Ureter (tissue), 1 donor: Measurements from ENCODE around the gene THSD7B. TPM values are rescaled to one million over a fixed set of nuclear protein-coding genes. Genes with fewer than 3 reads are reported as not detected.

ENCODE experiments used
- DNase-seq: peaks from one replicate; pipeline ENCODE4 v3.0.0-alpha.2; 2020; ENCODE audit warnings: low spot score
- total RNA-seq: library from RNA; stranded (reverse); gene quantifications from one replicate; pipeline ENCODE4 v1.2.4, GENCODE V29; 2023
- donor health status: DM: yes; HTN: yes; CAD: no.

THSD7B gene
- total RNA-seq, 1 donor from 2014 or later = 7.6 TPM

- DNase-seq = no peak
Observed at GRCh38 chr2:137367361-137367760, 602.0 kb downstream of the THSD7B start.

GRCh38 chr2:137369106-137369505 is 603.8 kb downstream of the THSD7B start:
- DNase-seq = no peak

- DNase-seq = no peak
Observed at GRCh38 chr2:137379186-137379585, 613.8 kb downstream of the THSD7B start.

GRCh38 chr2:137380610-137381009 is 615.3 kb downstream of the THSD7B start:
- no peak for DNase-seq

GRCh38 chr2:137381731-137382130 is 616.4 kb downstream of the THSD7B start:
- DNase-seq = no peak

GRCh38 chr2:137383391-137383790 is 618.0 kb downstream of the THSD7B start:
- DNase-seq = no peak

GRCh38 chr2:137387044-137387443 is 621.7 kb downstream of the THSD7B start:
- DNase-seq = no peak

GRCh38 chr2:137405496-137405895 is 640.2 kb downstream of the THSD7B start:
- no peak for DNase-seq

GRCh38 chr2:137411585-137411984 is 646.2 kb downstream of the THSD7B start:
- DNase-seq = no peak

- no peak for DNase-seq
Observed at GRCh38 chr2:137420744-137421143, 655.4 kb downstream of the THSD7B start.

- no peak for DNase-seq
Observed at GRCh38 chr2:137435162-137435561, 669.8 kb downstream of the THSD7B start.

- DNase-seq = no peak
Observed at GRCh38 chr2:137437386-137437785, 672.0 kb downstream of the THSD7B start.

GRCh38 chr2:137444970-137445369 is 679.6 kb downstream of the THSD7B start:
- DNase-seq = no peak

GRCh38 chr2:137449454-137449853 is 684.1 kb downstream of the THSD7B start:
- DNase-seq = no peak

GRCh38 chr2:137454886-137455285 is 689.5 kb downstream of the THSD7B start:
- no peak for DNase-seq

GRCh38 chr2:137467246-137467862 is 702.0 kb downstream of the THSD7B start:
- DNase-seq = no peak

GRCh38 chr2:137493261-137493660 is 727.9 kb downstream of the THSD7B start:
- no peak for DNase-seq

GRCh38 chr2:137500599-137500998 is 735.3 kb downstream of the THSD7B start:
- DNase-seq = no peak

GRCh38 chr2:137507237-137507636 is 741.9 kb downstream of the THSD7B start:
- no peak for DNase-seq

GRCh38 chr2:137508739-137509384 is 743.5 kb downstream of the THSD7B start:
- DNase-seq = no peak

- DNase-seq = no peak
Observed at GRCh38 chr2:137511526-137511925, 746.2 kb downstream of the THSD7B start.

- no peak for DNase-seq
Observed at GRCh38 chr2:137521653-137522619, 756.6 kb downstream of the THSD7B start.

GRCh38 chr2:137522620-137523011 is 757.3 kb downstream of the THSD7B start:
- no peak for DNase-seq
